Measurements from ENCODE around the gene LRRC59. TPM values are rescaled to one million over a fixed set of nuclear protein-coding genes. Genes with fewer than 3 reads are reported as not detected.

The LRRC59 gene
- total and polyA plus RNA-seq, 2 of the 8 experiments (the other 6 are each of a cell fraction or from before 2014, with no cell fraction given), result 48.3 to 117 TPM

DNA sequence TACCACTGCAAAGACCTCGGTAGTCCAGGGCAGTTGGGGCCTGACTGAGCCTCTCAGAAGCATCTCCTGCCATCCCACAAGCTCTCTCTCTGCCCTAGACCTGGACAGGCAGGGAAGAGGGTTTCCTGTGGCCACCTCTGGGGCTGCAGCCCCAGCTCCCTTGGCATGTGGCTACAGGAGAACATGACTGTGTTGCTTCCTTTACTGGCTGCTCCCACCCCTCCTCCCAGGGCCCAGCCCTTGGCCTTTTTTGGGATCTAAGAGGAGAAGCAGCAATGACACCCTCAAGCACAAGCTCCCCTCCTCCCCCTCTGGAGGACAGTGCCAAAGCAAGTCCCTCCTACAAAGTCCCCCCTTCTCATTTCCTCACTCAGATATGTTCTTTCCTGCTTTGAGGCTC lies 29.9 kb downstream of the LRRC59 start (continued):
- TF ChIP-seq, protein P1, sequence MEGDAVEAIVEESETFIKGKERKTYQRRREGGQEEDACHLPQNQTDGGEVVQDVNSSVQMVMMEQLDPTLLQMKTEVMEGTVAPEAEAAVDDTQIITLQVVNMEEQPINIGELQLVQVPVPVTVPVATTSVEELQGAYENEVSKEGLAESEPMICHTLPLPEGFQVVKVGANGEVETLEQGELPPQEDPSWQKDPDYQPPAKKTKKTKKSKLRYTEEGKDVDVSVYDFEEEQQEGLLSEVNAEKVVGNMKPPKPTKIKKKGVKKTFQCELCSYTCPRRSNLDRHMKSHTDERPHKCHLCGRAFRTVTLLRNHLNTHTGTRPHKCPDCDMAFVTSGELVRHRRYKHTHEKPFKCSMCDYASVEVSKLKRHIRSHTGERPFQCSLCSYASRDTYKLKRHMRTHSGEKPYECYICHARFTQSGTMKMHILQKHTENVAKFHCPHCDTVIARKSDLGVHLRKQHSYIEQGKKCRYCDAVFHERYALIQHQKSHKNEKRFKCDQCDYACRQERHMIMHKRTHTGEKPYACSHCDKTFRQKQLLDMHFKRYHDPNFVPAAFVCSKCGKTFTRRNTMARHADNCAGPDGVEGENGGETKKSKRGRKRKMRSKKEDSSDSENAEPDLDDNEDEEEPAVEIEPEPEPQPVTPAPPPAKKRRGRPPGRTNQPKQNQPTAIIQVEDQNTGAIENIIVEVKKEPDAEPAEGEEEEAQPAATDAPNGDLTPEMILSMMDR (IDR thresholded peaks at IDR 0.05; ENCODE audit: control extremely low read depth in 1 of 3, insufficient read depth in 1 of 3, low read depth in 1 of 3, low read length in 3 of 3), result no peak
- TF ChIP-seq, protein P2, sequence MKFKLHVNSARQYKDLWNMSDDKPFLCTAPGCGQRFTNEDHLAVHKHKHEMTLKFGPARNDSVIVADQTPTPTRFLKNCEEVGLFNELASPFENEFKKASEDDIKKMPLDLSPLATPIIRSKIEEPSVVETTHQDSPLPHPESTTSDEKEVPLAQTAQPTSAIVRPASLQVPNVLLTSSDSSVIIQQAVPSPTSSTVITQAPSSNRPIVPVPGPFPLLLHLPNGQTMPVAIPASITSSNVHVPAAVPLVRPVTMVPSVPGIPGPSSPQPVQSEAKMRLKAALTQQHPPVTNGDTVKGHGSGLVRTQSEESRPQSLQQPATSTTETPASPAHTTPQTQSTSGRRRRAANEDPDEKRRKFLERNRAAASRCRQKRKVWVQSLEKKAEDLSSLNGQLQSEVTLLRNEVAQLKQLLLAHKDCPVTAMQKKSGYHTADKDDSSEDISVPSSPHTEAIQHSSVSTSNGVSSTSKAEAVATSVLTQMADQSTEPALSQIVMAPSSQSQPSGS (IDR thresholded peaks at IDR 0.05; ENCODE audit: low read length), result no peak
- no peak for TF ChIP-seq SIX5 (IDR thresholded peaks at IDR 0.05; ENCODE audit: low read depth, low read length)
